ENCODE results near the gene DPYD. TPM values are rescaled to one million over a fixed set of nuclear protein-coding genes. Genes with fewer than 3 reads are reported as not detected.

The DPYD gene
- polyA plus RNA-seq, 1 of the 3 experiments (the other 2 are of a cell fraction) = 23.0 TPM

- WGBS (ENCODE audit: low lambda C conversion rate) = 18% methylated on average over 1 of the region's 1 CpG
- TF ChIP-seq POLR2AphosphoS5 (IDR thresholded peaks at IDR 0.05; ENCODE audit: low read depth, low read length) (no peak), ELF1 (IDR thresholded peaks at IDR 0.05) (no peak), TCF12 (IDR thresholded peaks at IDR 0.05) (0 out of 2 replicates have a peak, but pooled peaks have one; percentile 15), TAF1 (IDR thresholded peaks at IDR 0.05; ENCODE audit: borderline replicate concordance, low read depth, low read length) (no peak), MEF2A (IDR thresholded peaks at IDR 0.05; ENCODE audit: borderline replicate concordance, low read depth) (0 out of 2 replicates have a peak, but pooled peaks have one; percentile 25), JUND (IDR thresholded peaks at IDR 0.05) (peak; percentile 7; the same call in 1 of the 2 replicates)
- CTCF ChIA-PET = interaction anchor here (1.3 kb wide), 1 partner anchor 73 kb away, joined by 3 read pairs; no protein-coding TSS in a partner anchor
- no peak overlapping the region for H3K9ac ChIP-seq
- H3K79me2 ChIP-seq (ENCODE audit: insufficient read depth) = no peaks in the 10 kb centered on the region
- no peaks in the 10 kb centered on the region for H3K36me3 ChIP-seq (replicated peaks in 1 of 2; ENCODE audit: control insufficient read depth in 1 of 2, insufficient read depth in 2 of 2, low read length in 1 of 2)
- H3K9me2 ChIP-seq = no peaks in the 10 kb centered on the region
- no peaks in the 10 kb centered on the region for H4K20me1 ChIP-seq (ENCODE audit: insufficient read depth)
- peaks cover 0 to 4% of the 10 kb centered on the region in 2 experiments; a peak in 1 of 4 replicates for H3K4me1 ChIP-seq (ENCODE audit: control insufficient read depth in 1 of 2, insufficient read depth in 2 of 2, low read depth in 1 of 2, low read length in 1 of 2)
- H2AFZ ChIP-seq (ENCODE audit: low read depth) = no peak overlapping the region
- H3K4me3 ChIP-seq (ENCODE audit: low read depth in 2 of 2, low read length in 1 of 2) = no peak overlapping the region
- H3K27me3 ChIP-seq (ENCODE audit: insufficient read depth) = no peaks in the 10 kb centered on the region
- no peak for DNase-seq
- H3F3A ChIP-seq (replicated peaks; ENCODE audit: insufficient read depth) = peaks cover 8% of the 10 kb centered on the region
- H3K4me2 ChIP-seq = no peak overlapping the region
- H3K27ac ChIP-seq (ENCODE audit: low read depth in 2 of 2, low read length in 1 of 2) = no peak overlapping the region
- H3K9me3 ChIP-seq = peaks cover 11% of the 10 kb centered on the region
- POLR2A ChIA-PET = no interaction called here
Measured at GRCh38 chr1:97042551-97042950, 878.3 kb downstream of the DPYD start.

- Histone ChIP-seq H3K4me3 (ENCODE audit: low read depth in 2 of 2, low read length in 1 of 2) (no peak overlapping the region), H3K4me1 (ENCODE audit: control insufficient read depth in 1 of 2, insufficient read depth in 2 of 2, low read depth in 1 of 2, low read length in 1 of 2) (no peaks in the 10 kb centered on the region), H3K9ac (no peak overlapping the region), H3K9me3 (peaks cover 11% of the 10 kb centered on the region), H4K20me1 (ENCODE audit: insufficient read depth) (no peaks in the 10 kb centered on the region), H3K36me3 (replicated peaks in 1 of 2; ENCODE audit: control insufficient read depth in 1 of 2, insufficient read depth in 2 of 2, low read length in 1 of 2) (no peaks in the 10 kb centered on the region), H3K79me2 (ENCODE audit: insufficient read depth) (no peaks in the 10 kb centered on the region), H2AFZ (ENCODE audit: low read depth) (no peak overlapping the region), H3K4me2 (no peak overlapping the region), H3F3A (replicated peaks; ENCODE audit: insufficient read depth) (peaks cover 8% of the 10 kb centered on the region), H3K27ac (ENCODE audit: low read depth in 2 of 2, low read length in 1 of 2) (no peak overlapping the region), H3K9me2 (no peaks in the 10 kb centered on the region), H3K27me3 (ENCODE audit: insufficient read depth) (no peaks in the 10 kb centered on the region)
- 69% methylated on average over 2 of the region's 2 CpGs for WGBS (ENCODE audit: low lambda C conversion rate)
- ChIA-PET POLR2A (no interaction called here), CTCF (no interaction called here)
- no peak for TF ChIP-seq MEF2A (IDR thresholded peaks at IDR 0.05; ENCODE audit: borderline replicate concordance, low read depth)
- no peak for TF ChIP-seq TEAD4 (IDR thresholded peaks at IDR 0.05; ENCODE audit: borderline replicate concordance, insufficient read depth)
- TF ChIP-seq RXRA (IDR thresholded peaks at IDR 0.05; ENCODE audit: borderline replicate concordance, low read depth) = no peak
- TF ChIP-seq RAD21 (IDR thresholded peaks at IDR 0.05; ENCODE audit: low read length) = no peak
- no peak for DNase-seq
Measured at GRCh38 chr1:97041026-97041425, 879.8 kb downstream of the DPYD start.

GRCh38 chr1:97038410-97038809 is 882.4 kb downstream of the DPYD start:
- no peaks in the 10 kb centered on the region for H3K79me2 ChIP-seq (ENCODE audit: insufficient read depth)
- no peak overlapping the region for H3K4me3 ChIP-seq (ENCODE audit: low read depth in 2 of 2, low read length in 1 of 2)
- no peak overlapping the region for H2AFZ ChIP-seq (ENCODE audit: low read depth)
- H3K27ac ChIP-seq (ENCODE audit: low read depth in 2 of 2, low read length in 1 of 2) = no peak overlapping the region
- no peak for TF ChIP-seq RFX5 (IDR thresholded peaks at IDR 0.05; ENCODE audit: low read length)
- peak; percentile 51 for TF ChIP-seq TCF12 (IDR thresholded peaks at IDR 0.05)
- H3K9me2 ChIP-seq = no peaks in the 10 kb centered on the region
- no peak overlapping the region for H3K9ac ChIP-seq
- WGBS (ENCODE audit: low lambda C conversion rate) = 47% methylated on average over 4 of the region's 4 CpGs
- POLR2A ChIA-PET = no interaction called here
- DNase-seq = no peak
- no peaks in the 10 kb centered on the region for H3K27me3 ChIP-seq (ENCODE audit: insufficient read depth)
- no peak overlapping the region for H3K4me2 ChIP-seq
- H4K20me1 ChIP-seq (ENCODE audit: insufficient read depth) = no peaks in the 10 kb centered on the region
- H3K9me3 ChIP-seq = peaks cover 11% of the 10 kb centered on the region
- peaks cover 8% of the 10 kb centered on the region for H3F3A ChIP-seq (replicated peaks; ENCODE audit: insufficient read depth)
- H3K36me3 ChIP-seq (replicated peaks in 1 of 2; ENCODE audit: control insufficient read depth in 1 of 2, insufficient read depth in 2 of 2, low read length in 1 of 2) = no peaks in the 10 kb centered on the region
- no peaks in the 10 kb centered on the region; a peak in 1 of 4 replicates for H3K4me1 ChIP-seq (ENCODE audit: control insufficient read depth in 1 of 2, insufficient read depth in 2 of 2, low read depth in 1 of 2, low read length in 1 of 2)
- CTCF ChIA-PET = interaction anchor here (1.5 kb wide), 1 partner anchor 9 kb away, joined by 4 read pairs; no protein-coding TSS in a partner anchor
